HepG2 (cell line): Measurements from ENCODE around the gene LMAN2. TPM values are rescaled to one million over a fixed set of nuclear protein-coding genes. Genes with fewer than 3 reads are reported as not detected.

Source experiments
- ARNT2 ChIP-seq: sonication (generic); formaldehyde crosslinking; IDR thresholded peaks from 2 replicates; pipeline ENCODE4 v1.8.0; 2022; ENCODE audit warnings: mild to moderate bottlenecking, low read depth, missing genetic modification reagents, moderate library complexity
- BHLHE40 ChIP-seq: IDR thresholded peaks from 2 replicates; pipeline ENCODE4 v1.6.1; 2011; ENCODE audit warnings: low read length, improper control_type of control experiment
- HNRNPL ChIP-seq: fragments of 200-400 bp; formaldehyde crosslinking; IDR thresholded peaks from 2 replicates; pipeline ENCODE4 v1.6.1; 2017; ENCODE audit warnings: mild to moderate bottlenecking, low read depth, low read length
- MEIS2 ChIP-seq: sonication (generic); formaldehyde crosslinking; IDR thresholded peaks from 2 replicates; pipeline ENCODE4 v1.9.0; 2021; ENCODE audit warnings: mild to moderate bottlenecking, missing genetic modification reagents
- RAD51 ChIP-seq: fragments of 450-650 bp; IDR thresholded peaks from 2 replicates; pipeline ENCODE4 v1.6.1; 2016; ENCODE audit warnings: borderline replicate concordance
- RBAK ChIP-seq: sonication (generic); formaldehyde crosslinking; IDR thresholded peaks from 2 replicates; pipeline ENCODE4 v1.5.1; 2020; ENCODE audit warnings: mild to moderate bottlenecking, missing genetic modification reagents
- SMARCC2 ChIP-seq: fragments of 450-650 bp; IDR thresholded peaks from 2 replicates; pipeline ENCODE4 v1.6.1; 2017; ENCODE audit warnings: antibody characterized with exemption, mild to moderate bottlenecking
- TARDBP ChIP-seq: sonication (generic); formaldehyde crosslinking; IDR thresholded peaks from 2 replicates; pipeline ENCODE4 v1.8.0; 2022; ENCODE audit warnings: mild to moderate bottlenecking, missing genetic modification reagents
- YY1 ChIP-seq: IDR thresholded peaks from 2 replicates; pipeline ENCODE4 v1.6.1; 2011; ENCODE audit warnings: low read length, low read depth, moderate library complexity, mild to moderate bottlenecking; ENCODE audit not compliant: insufficient read depth, insufficient replicate concordance
- ZBTB21 ChIP-seq: sonication (generic); formaldehyde crosslinking; IDR thresholded peaks from 2 replicates; pipeline ENCODE4 v1.4.0; 2020; ENCODE audit warnings: missing genetic modification reagents
- ZNF12 ChIP-seq: sonication (generic); formaldehyde crosslinking; IDR thresholded peaks from 2 replicates; pipeline ENCODE4 v1.5.0; 2020; ENCODE audit warnings: missing genetic modification reagents
- ZNF232 ChIP-seq: sonication (generic); formaldehyde crosslinking; IDR thresholded peaks from 2 replicates; pipeline ENCODE4 v1.4.0; 2020; ENCODE audit warnings: missing genetic modification reagents, borderline replicate concordance
- ZNF749 ChIP-seq: sonication (generic); formaldehyde crosslinking; IDR thresholded peaks from 2 replicates; pipeline ENCODE4 v1.8.0; 2022; ENCODE audit warnings: mild to moderate bottlenecking, missing genetic modification reagents, moderate library complexity, borderline replicate concordance
- ZNF772 ChIP-seq: sonication (generic); formaldehyde crosslinking; IDR thresholded peaks from 2 replicates; pipeline ENCODE4 v1.5.0; 2020; ENCODE audit warnings: mild to moderate bottlenecking, missing genetic modification reagents
- polyA plus RNA-seq, 8 experiments: library from polyadenylated mRNA; depleted of rRNA in 3 of 8; stranded (reverse) in 7 of 8; unstranded in 1 of 8; fragments of >200 nt; fragmentation: Illumina TruSeq in 4 of 8; extraction: Trizol in 4 of 8; gene quantifications; 2 replicates each; pipeline versions ENCODE4 v1.2.1 to v1.2.3, GENCODE V29; 2011 to 2016; ENCODE audit warnings: low read depth in 4 of 8, missing spikeins in 1 of 8, mixed read lengths in 1 of 8; ENCODE audit not compliant: insufficient read depth in 1 of 8
- total RNA-seq, 5 experiments: library from RNA; depleted of rRNA; stranded (reverse); fragments of >200 nt; fragmentation: Illumina TruSeq; extraction: Trizol; gene quantifications; 2 replicates each; pipeline ENCODE4 v1.2.3, GENCODE V29; 2016; ENCODE audit warnings: low read depth in 1 of 5
- TF ChIP-seq, protein P1 (sequence below): sonication (generic); formaldehyde crosslinking; IDR thresholded peaks from 2 replicates; pipeline ENCODE4 v1.8.0; 2022; ENCODE audit warnings: missing genetic modification reagents, mild to moderate bottlenecking, borderline replicate concordance
- TF ChIP-seq, protein P2 (sequence below): sonication (generic); formaldehyde crosslinking; IDR thresholded peaks from 2 replicates; pipeline ENCODE4 v1.4.0; 2020; ENCODE audit warnings: missing genetic modification reagents, borderline replicate concordance
- TF ChIP-seq, protein P3 (sequence below): sonication (generic); formaldehyde crosslinking; IDR thresholded peaks from 2 replicates; pipeline ENCODE4 v1.8.0; 2023; ENCODE audit warnings: mild to moderate bottlenecking, missing genetic modification reagents

Gene LMAN2
- total and polyA plus RNA-seq, 2 of the 13 experiments (the other 11 are each of a cell fraction or from before 2014, with no cell fraction given): 191 to 197 TPM

DNA sequence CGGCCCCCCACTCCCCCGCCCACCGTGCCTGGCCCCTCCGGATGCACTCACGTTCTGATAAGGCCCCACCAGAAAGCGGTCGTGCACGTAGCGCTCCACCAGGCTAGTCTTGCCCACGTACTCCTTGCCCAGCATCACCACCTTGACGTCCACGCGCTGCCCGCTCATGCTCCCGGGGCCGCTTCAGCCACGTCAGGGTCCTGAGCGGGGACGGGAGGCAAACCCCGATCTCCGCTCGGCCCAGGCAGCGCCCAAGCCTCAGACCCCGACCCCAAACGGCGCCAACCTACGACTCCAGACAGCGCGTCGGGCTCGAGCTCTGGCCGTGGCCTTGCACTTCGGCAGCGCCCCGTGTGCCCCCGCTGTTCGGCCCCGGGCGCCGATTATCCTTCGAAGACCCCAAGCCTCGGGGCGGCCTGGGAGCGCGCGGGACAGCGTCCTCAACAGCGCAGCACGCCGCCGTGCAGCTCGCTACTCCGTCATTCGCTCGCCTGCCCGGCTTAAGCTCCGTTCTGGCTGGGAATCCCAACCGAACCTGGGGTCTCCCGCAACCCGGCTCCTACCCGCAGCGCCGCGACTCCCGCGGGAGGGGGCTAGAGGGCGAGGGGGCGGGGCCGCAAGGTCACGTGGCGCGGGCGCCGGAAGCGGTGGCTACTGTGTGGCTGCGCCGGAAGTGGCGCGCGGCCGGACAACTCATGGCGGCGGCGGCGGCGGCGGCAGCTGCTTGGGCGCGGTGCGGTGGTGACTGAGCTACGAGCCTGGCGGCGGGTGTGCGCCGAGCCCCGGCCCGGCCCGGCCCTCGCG, 48.1 kb downstream of the LMAN2 start, which contains the start of the genes PRELID1 and RAB24 (continued):
- TF ChIP-seq ARNT2 (CRISPR knock-in tag): peak; percentile 92
- 0 out of 2 replicates have a peak, but pooled peaks have one; percentile 22 for TF ChIP-seq BHLHE40
- TF ChIP-seq ZNF749 (CRISPR knock-in tag): peak; percentile 35; the same call in 1 of the 2 replicates
- TF ChIP-seq TARDBP: peak; percentile 71
- 0 out of 2 replicates have a peak, but pooled peaks have one; percentile 59 for TF ChIP-seq HNRNPL
- peak; percentile 67; the same call in 1 of the 2 replicates for TF ChIP-seq RBAK (CRISPR knock-in tag)
- TF ChIP-seq ZNF232: 0 out of 2 replicates have a peak, but pooled peaks have one; percentile 37
- peak; percentile 53; the same call in 1 of the 2 replicates for TF ChIP-seq RAD51
- peak; percentile 92 for TF ChIP-seq YY1
- no peak for TF ChIP-seq ZBTB21 (CRISPR knock-in tag)
- TF ChIP-seq MEIS2 (CRISPR knock-in tag): peak; percentile 62; the same call in 1 of the 2 replicates
- TF ChIP-seq, protein P1, sequence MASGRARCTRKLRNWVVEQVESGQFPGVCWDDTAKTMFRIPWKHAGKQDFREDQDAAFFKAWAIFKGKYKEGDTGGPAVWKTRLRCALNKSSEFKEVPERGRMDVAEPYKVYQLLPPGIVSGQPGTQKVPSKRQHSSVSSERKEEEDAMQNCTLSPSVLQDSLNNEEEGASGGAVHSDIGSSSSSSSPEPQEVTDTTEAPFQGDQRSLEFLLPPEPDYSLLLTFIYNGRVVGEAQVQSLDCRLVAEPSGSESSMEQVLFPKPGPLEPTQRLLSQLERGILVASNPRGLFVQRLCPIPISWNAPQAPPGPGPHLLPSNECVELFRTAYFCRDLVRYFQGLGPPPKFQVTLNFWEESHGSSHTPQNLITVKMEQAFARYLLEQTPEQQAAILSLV (CRISPR knock-in tag): 0 out of 2 replicates have a peak, but pooled peaks have one; percentile 27
- TF ChIP-seq, protein P2, sequence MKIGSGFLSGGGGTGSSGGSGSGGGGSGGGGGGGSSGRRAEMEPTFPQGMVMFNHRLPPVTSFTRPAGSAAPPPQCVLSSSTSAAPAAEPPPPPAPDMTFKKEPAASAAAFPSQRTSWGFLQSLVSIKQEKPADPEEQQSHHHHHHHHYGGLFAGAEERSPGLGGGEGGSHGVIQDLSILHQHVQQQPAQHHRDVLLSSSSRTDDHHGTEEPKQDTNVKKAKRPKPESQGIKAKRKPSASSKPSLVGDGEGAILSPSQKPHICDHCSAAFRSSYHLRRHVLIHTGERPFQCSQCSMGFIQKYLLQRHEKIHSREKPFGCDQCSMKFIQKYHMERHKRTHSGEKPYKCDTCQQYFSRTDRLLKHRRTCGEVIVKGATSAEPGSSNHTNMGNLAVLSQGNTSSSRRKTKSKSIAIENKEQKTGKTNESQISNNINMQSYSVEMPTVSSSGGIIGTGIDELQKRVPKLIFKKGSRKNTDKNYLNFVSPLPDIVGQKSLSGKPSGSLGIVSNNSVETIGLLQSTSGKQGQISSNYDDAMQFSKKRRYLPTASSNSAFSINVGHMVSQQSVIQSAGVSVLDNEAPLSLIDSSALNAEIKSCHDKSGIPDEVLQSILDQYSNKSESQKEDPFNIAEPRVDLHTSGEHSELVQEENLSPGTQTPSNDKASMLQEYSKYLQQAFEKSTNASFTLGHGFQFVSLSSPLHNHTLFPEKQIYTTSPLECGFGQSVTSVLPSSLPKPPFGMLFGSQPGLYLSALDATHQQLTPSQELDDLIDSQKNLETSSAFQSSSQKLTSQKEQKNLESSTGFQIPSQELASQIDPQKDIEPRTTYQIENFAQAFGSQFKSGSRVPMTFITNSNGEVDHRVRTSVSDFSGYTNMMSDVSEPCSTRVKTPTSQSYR (CRISPR knock-in tag): no peak
- TF ChIP-seq, protein P3, sequence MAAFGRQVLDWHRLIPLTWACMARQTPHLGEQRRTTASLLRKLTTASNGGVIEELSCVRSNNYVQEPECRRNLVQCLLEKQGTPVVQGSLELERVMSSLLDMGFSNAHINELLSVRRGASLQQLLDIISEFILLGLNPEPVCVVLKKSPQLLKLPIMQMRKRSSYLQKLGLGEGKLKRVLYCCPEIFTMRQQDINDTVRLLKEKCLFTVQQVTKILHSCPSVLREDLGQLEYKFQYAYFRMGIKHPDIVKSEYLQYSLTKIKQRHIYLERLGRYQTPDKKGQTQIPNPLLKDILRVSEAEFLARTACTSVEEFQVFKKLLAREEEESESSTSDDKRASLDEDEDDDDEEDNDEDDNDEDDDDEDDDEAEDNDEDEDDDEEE (CRISPR knock-in tag): no peak; the same call in 1 of the 2 replicates
- TF ChIP-seq ZNF772: peak; percentile 42; the same call in 1 of the 2 replicates
- no peak for TF ChIP-seq SMARCC2
- TF ChIP-seq ZNF12: peak; percentile 48; the same call in 1 of the 2 replicates
